ENCODE results near the gene MPHOSPH9.

GRCh38 chr12:123141615-123142517 is 91.1 kb downstream of the MPHOSPH9 start:
- no peak for TF ChIP-seq CTCF (IDR thresholded peaks at IDR 0.05)
- TF ChIP-seq POLR2A (IDR thresholded peaks at IDR 0.05), result no peak

All from thyroid gland (tissue), 4 donors.